Kidney (tissue), 14 donors: ENCODE data around the gene LPCAT3. TPM values are rescaled to one million over a fixed set of nuclear protein-coding genes. Genes with fewer than 3 reads are reported as not detected.
A peak's percentile ranks its signal among the peaks of the same experiment; 100 is the strongest.

Experiments
- DNase-seq, 5 donors: peaks; one replicate each; pipeline ENCODE4 v3.0.0-alpha.2; 2013 to 2020
- FAIRE-seq: peaks from 2 replicates; lab custom pipeline; 2012; peaks lifted over from hg19 to GRCh38; lab: Jason Lieb, UNC
- H3K27ac ChIP-seq, 2 donors: one replicate each; pipeline ENCODE4 v1.7.0; 2013; ENCODE audit warnings: low read depth in 2 of 2, low read length in 2 of 2, inconsistent platforms in 1 of 2
- H3K27me3 ChIP-seq: one replicate; pipeline ENCODE4 v1.7.1; 2013; ENCODE audit warnings: low read length, inconsistent platforms; ENCODE audit not compliant: control insufficient read depth, insufficient read depth
- H3K36me3 ChIP-seq, 3 donors: one replicate each; pipeline versions ENCODE4 v1.7.0 to v1.7.1; 2013; ENCODE audit warnings: low read length in 3 of 3, control low read depth in 1 of 3, inconsistent platforms in 1 of 3; ENCODE audit not compliant: insufficient read depth in 3 of 3, control insufficient read depth in 2 of 3
- H3K4me1 ChIP-seq, 3 donors: one replicate each; pipeline versions ENCODE4 v1.7.0 to v1.7.1; 2013; ENCODE audit warnings: low read length in 3 of 3, inconsistent platforms in 1 of 3, low read depth in 1 of 3; ENCODE audit not compliant: control insufficient read depth in 2 of 3, insufficient read depth in 2 of 3
- H3K4me3 ChIP-seq, 3 donors: one replicate each; pipeline versions ENCODE4 v1.7.0 to v1.8.1; 2013; ENCODE audit warnings: low read length in 3 of 3, control low read depth in 1 of 3, inconsistent platforms in 1 of 3
- H3K9ac ChIP-seq, 3 donors: one replicate each; pipeline versions ENCODE4 v1.7.0 to v1.7.1; 2013; ENCODE audit warnings: low read length in 3 of 3, control low read depth in 1 of 3, inconsistent platforms in 1 of 3
- H3K9me3 ChIP-seq, 3 donors: one replicate each; pipeline versions ENCODE4 v1.7.0 to v1.7.1; 2013; ENCODE audit warnings: low read length in 3 of 3, control low read depth in 1 of 3, inconsistent platforms in 1 of 3; ENCODE audit not compliant: control insufficient read depth in 2 of 3, insufficient read depth in 1 of 3
- CTCF ChIP-seq: IDR thresholded peaks from 3 replicates; pipeline ENCODE4 v1.5.1; 2012; ENCODE audit warnings: mild to moderate bottlenecking, moderate library complexity, borderline replicate concordance; ENCODE audit not compliant: insufficient read depth; ENCODE audit errors: extremely low read depth
- intact Hi-C: fragments of 100-400 bp; cut with DNase I; formaldehyde crosslinking; loops from one replicate; pipeline ENCODE4 v1.11.1; 2022
- polyA plus RNA-seq: library from polyadenylated mRNA; stranded (reverse); fragments of 350-450 nt; fragmentation: Illumina TruSeq; extraction: RNeasy Lipid Tissue Mini Kit (QIAGEN cat#74804); gene quantifications from one replicate; pipeline ENCODE4 v1.2.3, GENCODE V29; 2014; ENCODE audit warnings: low read depth, low replicate concordance; ENCODE audit not compliant: insufficient read depth
- total RNA-seq: library from RNA; stranded (reverse); fragmentation: NEBNext Ultra II Directional; extraction: Animal tissue kit (Norgen Biotek cat#: 25700); gene quantifications from one replicate; pipeline ENCODE4 v1.2.1, GENCODE V29; 2021
- donor health status: control.
- donor health status: control.
- donor health status: control.
- donor health status: control.
- donor health status: control.
- donor health status: DM: yes; HTN: yes; CAD: no.
- donor health status: Normal renal cell carcinoma (clear cell type).

The LPCAT3 gene
- total and polyA plus RNA-seq, 2 donors from 2014 or later = 59.2 to 77.8 TPM

- intact Hi-C loops = no loop called here
- peaks cover 0 to 19% (median 17%) of the 10 kb centered on the region in 3 donors for H3K4me1 ChIP-seq
- FAIRE-seq = no peak
Measured at GRCh38 chr12:6936194-6936635, 82.1 kb downstream of the LPCAT3 start.

GRCh38 chr12:6935371-6936193 lies 82.7 kb downstream of the LPCAT3 start:
- no peak overlapping the region for H3K27ac ChIP-seq
- no peaks in the 10 kb centered on the region for H3K9me3 ChIP-seq
- no peak overlapping the region for H3K9ac ChIP-seq
- no peak for FAIRE-seq
- intact Hi-C loops = no loop called here
- peaks cover 0 to 21% (median 21%) of the 10 kb centered on the region in 3 donors for H3K4me1 ChIP-seq
- peak in 2 of 5 donors; percentile 65 to 73 for DNase-seq
- no peak overlapping the region for H3K4me3 ChIP-seq
- peaks cover 2 to 10% (median 3%) of the 10 kb centered on the region in 3 donors for H3K36me3 ChIP-seq
- no peaks in the 10 kb centered on the region for H3K27me3 ChIP-seq
- no peak for TF ChIP-seq CTCF

More at GRCh38 chr12:6936194-6936635, 82.1 kb downstream of the LPCAT3 start:
- Histone ChIP-seq H3K27ac (no peak overlapping the region), H3K9me3 (no peaks in the 10 kb centered on the region), H3K4me3 (no peak overlapping the region), H3K9ac (no peak overlapping the region), H3K27me3 (no peaks in the 10 kb centered on the region), H3K36me3 (peaks cover 4 to 10% (median 5%) of the 10 kb centered on the region in 3 donors)
- peak in 1 of 5 donors; percentile 77 for DNase-seq
- no peak for TF ChIP-seq CTCF

GRCh38 chr12:6934110-6934509 lies 84.2 kb downstream of the LPCAT3 start:
- intact Hi-C loops = no loop called here
- H3K9me3 ChIP-seq = no peaks in the 10 kb centered on the region
- H3K27ac ChIP-seq = peak overlapping the region; percentile 38 to 73
- FAIRE-seq (no peak), DNase-seq (peak in 1 of 5 donors; percentile 77)
- H3K36me3 ChIP-seq = peaks cover 2 to 10% (median 3%) of the 10 kb centered on the region in 3 donors
- peaks cover 0 to 31% (median 29%) of the 10 kb centered on the region in 3 donors for H3K4me1 ChIP-seq
- TF ChIP-seq CTCF = no peak
- no peaks in the 10 kb centered on the region for H3K27me3 ChIP-seq
- no peak overlapping the region for H3K4me3 ChIP-seq
- H3K9ac ChIP-seq = no peak overlapping the region
